RKO (cell line): ENCODE results near the gene UBAP2.
A peak's percentile ranks its signal among the peaks of the same experiment; 100 is the strongest.
"Not testable (repeated sequence)": the region's sequence is repeated elsewhere in the genome, so short reads cannot be mapped to it uniquely, and the experiment has no call there.

Experiments
- DNase-seq: peaks from one replicate; pipeline ENCODE4 v3.0.0-alpha.2; 2016; ENCODE audit warnings: low spot score

UBAP2 gene

GRCh38 chr9:34046784-34047379 is 1.8 kb downstream of the UBAP2 start:
- DNase-seq: peak; percentile 67

DNA sequence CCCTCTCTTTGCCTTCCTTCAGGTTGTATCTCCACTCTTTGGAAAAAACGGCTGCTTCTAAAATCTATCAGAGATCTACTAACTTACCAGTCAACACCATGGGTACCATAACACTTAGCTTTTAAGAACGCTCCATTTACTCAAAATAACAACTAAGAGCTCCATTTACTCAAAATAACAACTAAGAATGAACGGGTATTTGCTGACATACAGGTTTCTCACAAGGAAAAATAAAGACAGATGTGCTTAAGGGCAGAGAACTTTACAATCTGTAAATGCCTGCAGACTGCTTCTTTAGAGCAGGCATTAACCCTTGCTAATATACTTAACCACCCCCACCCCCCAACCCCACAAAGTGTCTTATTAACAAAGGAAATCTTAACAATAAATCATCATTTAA is 2.8 kb downstream of the UBAP2 start:
- DNase-seq: no peak

GRCh38 chr9:34042074-34042473 is 6.6 kb downstream of the UBAP2 start:
- not testable (repeated sequence) for DNase-seq

GRCh38 chr9:34038851-34039250 is 9.8 kb downstream of the UBAP2 start:
- not testable (repeated sequence) for DNase-seq

- no peak for DNase-seq
Observed at GRCh38 chr9:34037626-34038025, 11.1 kb downstream of the UBAP2 start.

GRCh38 chr9:34036625-34037024 is 12.1 kb downstream of the UBAP2 start:
- DNase-seq: no peak

- DNase-seq: no peak
Observed at GRCh38 chr9:34035656-34036055, 13.0 kb downstream of the UBAP2 start.

DNA sequence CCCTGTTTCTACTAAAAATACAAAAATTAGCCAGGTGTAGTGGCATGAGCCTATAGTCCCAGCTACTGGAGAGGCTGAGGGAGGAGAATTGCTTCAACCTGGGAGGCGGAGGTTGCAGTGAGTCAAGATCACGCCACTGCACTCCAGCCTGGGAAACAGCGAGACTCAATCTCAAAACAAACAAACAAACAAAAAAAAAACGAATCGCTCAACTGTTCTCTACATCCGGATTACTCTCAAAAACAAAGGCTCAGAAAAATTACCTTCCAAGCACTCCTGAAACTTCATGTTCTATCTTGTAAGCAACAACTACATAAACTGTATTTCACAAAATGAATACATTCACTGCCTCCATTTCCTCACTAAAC is 14.0 kb downstream of the UBAP2 start:
- DNase-seq: no peak

- no peak for DNase-seq
Observed at GRCh38 chr9:34032631-34033030, 16.1 kb downstream of the UBAP2 start.

DNA sequence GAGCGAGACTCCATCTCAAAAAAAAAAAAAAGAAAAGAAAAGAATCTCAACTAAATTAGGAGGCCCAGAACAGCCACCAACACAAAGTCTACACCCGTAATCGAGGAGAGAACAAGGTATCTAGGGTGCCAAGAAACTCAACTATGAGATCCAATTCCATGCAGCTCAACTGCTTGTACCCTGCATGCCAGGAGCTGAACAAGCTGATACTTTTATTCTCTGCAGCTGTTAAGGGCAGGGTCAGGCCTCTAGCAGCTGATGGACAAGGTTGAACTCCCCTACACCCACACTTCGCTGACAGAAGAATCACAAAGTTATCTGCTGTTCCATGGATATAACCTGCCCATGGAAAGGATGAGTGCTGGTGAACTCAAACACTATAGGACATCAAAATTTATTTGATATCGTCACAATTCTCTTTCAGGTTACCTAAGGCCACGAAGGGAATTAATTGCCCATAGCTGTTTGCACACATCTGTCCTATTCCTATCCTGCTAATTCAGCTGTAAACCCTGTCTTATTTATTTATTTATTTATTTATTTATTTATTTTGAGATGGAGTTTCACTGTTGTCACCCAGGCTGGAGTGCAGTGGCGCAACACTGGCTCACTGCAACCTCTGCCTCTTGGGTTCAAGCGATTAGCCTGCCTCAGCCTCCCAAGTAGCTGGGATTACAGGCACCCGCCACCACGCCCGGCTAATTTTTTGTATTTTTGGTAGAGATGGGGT is 20.7 kb downstream of the UBAP2 start:
- no peak for DNase-seq

- no peak for DNase-seq
Observed at GRCh38 chr9:34025811-34026210, 22.9 kb downstream of the UBAP2 start.

DNA sequence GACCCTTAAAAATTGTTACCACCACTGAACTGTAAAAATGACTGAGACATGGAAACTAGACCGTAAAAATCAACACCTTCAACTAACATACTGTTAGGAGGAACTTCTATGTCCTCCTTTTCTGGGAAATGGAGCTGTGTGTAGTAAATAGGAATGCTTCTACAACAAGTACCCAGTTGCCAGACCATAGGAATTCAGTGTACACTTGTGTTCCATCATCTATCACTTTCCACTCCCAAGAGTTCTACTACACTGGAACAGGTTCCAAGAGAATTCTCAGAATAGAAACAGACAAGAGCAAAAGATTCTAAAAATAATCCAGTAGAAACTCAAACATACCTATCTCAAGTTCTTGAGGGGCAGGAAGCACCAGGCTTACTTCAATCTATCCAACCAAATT is 23.6 kb downstream of the UBAP2 start:
- no peak for DNase-seq

DNA sequence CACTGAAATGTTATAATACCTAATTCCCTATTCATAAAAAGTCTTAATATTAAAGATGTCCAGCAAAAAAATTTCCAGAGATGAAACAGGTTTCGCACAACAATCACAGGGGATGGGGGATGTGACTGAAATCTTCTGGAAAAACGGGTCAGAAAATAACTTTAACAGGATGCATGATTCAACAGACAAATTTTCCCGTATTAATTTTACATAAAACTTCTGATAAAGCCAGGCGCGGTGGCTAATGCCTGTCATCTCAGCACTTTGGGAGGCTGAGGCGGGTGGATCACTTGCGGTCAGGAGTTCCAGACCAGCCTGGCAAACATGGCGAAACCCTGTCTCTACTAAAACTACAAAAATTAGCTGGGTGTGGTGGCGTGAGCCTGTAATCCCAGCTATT is 24.2 kb downstream of the UBAP2 start:
- not testable (repeated sequence) for DNase-seq

- DNase-seq: no peak
Observed at GRCh38 chr9:34016149-34016548, 32.5 kb downstream of the UBAP2 start.

DNA sequence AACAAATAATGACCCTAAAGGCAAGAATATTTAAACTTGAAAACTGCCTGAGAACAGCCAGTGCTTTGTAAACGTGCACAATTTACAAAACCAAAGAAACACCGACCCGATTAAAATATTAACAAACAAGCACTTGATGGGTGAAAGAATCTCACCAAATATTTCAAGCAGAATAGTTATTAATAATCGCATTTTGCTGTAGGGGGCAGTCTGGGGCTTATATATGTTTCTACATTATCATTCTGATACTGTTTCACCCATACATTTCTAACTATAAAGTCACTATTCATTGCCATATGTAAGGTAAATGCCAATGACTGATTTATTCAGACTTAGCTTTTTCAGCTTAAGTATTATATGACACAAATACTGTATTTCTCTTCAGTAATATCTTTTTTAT is 37.7 kb downstream of the UBAP2 start:
- peak; percentile 14 for DNase-seq

GRCh38 chr9:34001951-34002350 is 46.7 kb downstream of the UBAP2 start:
- no peak for DNase-seq

- no peak for DNase-seq
Observed at GRCh38 chr9:34001298-34001697, 47.4 kb downstream of the UBAP2 start.

DNA sequence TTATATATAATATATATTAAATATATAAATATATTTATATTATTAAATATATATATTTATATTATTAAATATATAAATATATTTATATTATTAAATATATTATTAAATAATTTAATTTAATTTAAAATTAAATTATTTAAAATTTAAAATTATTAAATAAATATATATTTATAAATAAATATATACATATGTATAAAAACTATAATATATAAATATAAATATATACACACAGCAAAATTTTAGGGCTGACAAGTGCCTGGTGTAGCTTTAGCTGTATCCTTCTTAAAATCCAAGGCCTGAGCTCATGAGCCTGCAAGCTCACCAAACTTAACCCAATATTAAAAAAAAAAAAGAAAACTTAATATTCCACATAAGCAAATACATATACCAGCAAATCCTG is 53.2 kb downstream of the UBAP2 start:
- no peak for DNase-seq

GRCh38 chr9:33993104-33993503 is 55.6 kb downstream of the UBAP2 start:
- DNase-seq: no peak

- DNase-seq: no peak
Observed at GRCh38 chr9:33992632-33993031, 56.1 kb downstream of the UBAP2 start.

DNA sequence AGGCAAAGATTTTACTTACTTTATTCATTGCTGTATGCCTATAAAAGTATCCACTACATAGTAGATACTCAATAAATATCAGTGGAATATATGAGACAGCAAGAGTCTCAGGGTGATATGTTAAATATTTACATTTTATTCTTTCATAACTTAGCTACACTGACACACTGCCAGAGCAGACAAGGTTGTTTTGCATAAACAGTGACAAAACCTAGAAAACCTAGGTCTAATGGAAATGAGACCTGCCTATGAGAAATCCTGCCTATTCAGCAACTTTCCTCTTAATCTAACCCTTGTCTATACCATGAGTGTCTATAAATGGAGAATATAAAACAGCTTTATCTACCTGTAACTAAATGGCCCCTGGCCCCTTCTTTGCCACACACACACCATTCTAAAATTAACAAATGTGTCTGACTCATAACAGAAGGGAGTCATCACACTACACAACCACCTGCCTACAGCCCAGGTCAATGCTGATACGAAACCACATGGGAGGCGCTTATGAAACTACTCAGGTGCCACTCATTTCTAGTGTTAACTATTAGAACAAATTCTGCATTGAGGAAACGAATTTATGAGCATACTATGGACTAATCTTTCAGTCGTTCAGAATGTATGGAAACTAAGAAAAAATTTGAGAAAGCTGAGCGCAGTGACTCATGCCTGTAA is 60.3 kb downstream of the UBAP2 start:
- no peak for DNase-seq

- DNase-seq: no peak
Observed at GRCh38 chr9:33976414-33976813, 72.3 kb downstream of the UBAP2 start.

DNA sequence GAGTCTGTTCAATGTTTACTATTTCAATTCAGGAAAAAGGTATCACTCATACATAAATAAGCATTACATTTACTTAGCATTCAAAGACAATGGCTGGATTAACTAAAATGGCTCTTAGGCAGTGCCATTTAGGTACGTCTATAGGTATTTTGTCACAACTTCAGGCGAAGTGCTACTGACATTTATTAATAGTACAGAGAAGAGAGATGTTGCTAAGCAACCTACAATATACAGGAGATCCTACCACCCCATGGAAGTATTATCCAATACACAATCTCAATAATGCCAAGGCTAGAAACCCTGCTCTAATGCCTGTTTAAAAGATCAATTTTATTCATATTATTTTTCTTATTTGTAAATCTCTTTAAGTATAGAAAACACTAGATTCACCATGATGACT is 76.0 kb downstream of the UBAP2 start:
- no peak for DNase-seq
